Measurements from ENCODE around the gene SPINDOC. TPM values are rescaled to one million over a fixed set of nuclear protein-coding genes. Genes with fewer than 3 reads are reported as not detected.

The SPINDOC gene
- total RNA-seq, 4 donors from 2014 or later = 1.5 to 9.8 (median 5.2) TPM

GRCh38 chr11:63775191-63775590, 38.1 kb upstream of the SPINDOC start:
- Histone ChIP-seq H3K4me1 (no peaks in the 10 kb centered on the region), H3K9me3 (no peaks in the 10 kb centered on the region), H3K36me3 (no peaks in the 10 kb centered on the region), H3K27me3 (peaks cover 10% of the 10 kb centered on the region), H3K27ac (no peak overlapping the region), H3K4me3 (no peak overlapping the region)
- in situ Hi-C loops (cut with MboI; ENCODE audit: low pct_ligation_motif_present in 1 of 4, low pct_unique_long_range_greater_than_20kb in 1 of 4, low sequenced_read_pairs in 3 of 4) = no loop called here
- DNase-seq = no peak
- 87% methylated on average over 3 of the region's 3 CpGs; no CpG with 5 or more reads in 1 of the 2 donors for WGBS, 2 donors (ENCODE audit: low coverage in 1 of 2)
- TF ChIP-seq POLR2AphosphoS5 (IDR thresholded peaks at IDR 0.05) (no peak), POLR2A (IDR thresholded peaks at IDR 0.05) (no peak), CTCF (IDR thresholded peaks at IDR 0.05) (no peak), EP300 (IDR thresholded peaks at IDR 0.05; ENCODE audit: low read depth) (no peak)
- intact Hi-C loops (cut with DNase I; ENCODE audit: low total_unique reads) = no loop called here

- Histone ChIP-seq H3K4me1 (no peaks in the 10 kb centered on the region), H3K27me3 (no peaks in the 10 kb centered on the region), H3K27ac (no peak overlapping the region), H3K36me3 (no peaks in the 10 kb centered on the region), H3K9me3 (no peaks in the 10 kb centered on the region), H3K4me3 (no peak overlapping the region)
- no peak for TF ChIP-seq POLR2A (IDR thresholded peaks at IDR 0.05)
- no peak for TF ChIP-seq POLR2AphosphoS5 (IDR thresholded peaks at IDR 0.05)
- no peak for TF ChIP-seq CTCF (IDR thresholded peaks at IDR 0.05)
- no peak for DNase-seq
- intact Hi-C loops (cut with DNase I; ENCODE audit: low total_unique reads) (no loop called here), in situ Hi-C loops (cut with MboI; ENCODE audit: low pct_ligation_motif_present in 1 of 4, low pct_unique_long_range_greater_than_20kb in 1 of 4, low sequenced_read_pairs in 3 of 4) (no loop called here)
- 74 to 77% methylated on average over 2 of the region's 2 CpGs for WGBS, 2 donors (ENCODE audit: low coverage in 1 of 2)
Measured at GRCh38 chr11:63779039-63779438, 34.2 kb upstream of the SPINDOC start.

GRCh38 chr11:63782749-63783148, 30.5 kb upstream of the SPINDOC start:
- 92 to 94% methylated on average over 6 of the region's 6 CpGs for WGBS, 2 donors (ENCODE audit: low coverage in 1 of 2)
- Histone ChIP-seq H3K4me1 (no peaks in the 10 kb centered on the region), H3K27ac (no peak overlapping the region), H3K36me3 (no peaks in the 10 kb centered on the region), H3K9me3 (no peaks in the 10 kb centered on the region), H3K27me3 (no peaks in the 10 kb centered on the region), H3K4me3 (no peak overlapping the region)
- intact Hi-C loops (cut with DNase I; ENCODE audit: low total_unique reads) (no loop called here), in situ Hi-C loops (cut with MboI; ENCODE audit: low pct_ligation_motif_present in 1 of 4, low pct_unique_long_range_greater_than_20kb in 1 of 4, low sequenced_read_pairs in 3 of 4) (no loop called here)
- DNase-seq = no peak
- no peak for TF ChIP-seq EP300 (IDR thresholded peaks at IDR 0.05; ENCODE audit: low read depth)
- TF ChIP-seq CTCF (IDR thresholded peaks at IDR 0.05) = no peak
- TF ChIP-seq POLR2A (IDR thresholded peaks at IDR 0.05) = no peak
- no peak for TF ChIP-seq POLR2AphosphoS5 (IDR thresholded peaks at IDR 0.05)

GRCh38 chr11:63783925-63784592, 29.2 kb upstream of the SPINDOC start:
- Histone ChIP-seq H3K27ac (no peak overlapping the region), H3K27me3 (no peaks in the 10 kb centered on the region), H3K9me3 (no peaks in the 10 kb centered on the region), H3K36me3 (no peaks in the 10 kb centered on the region), H3K4me3 (no peak overlapping the region), H3K4me1 (no peaks in the 10 kb centered on the region)
- 43 to 100% methylated on average over 1 to 7 of the region's 7 CpGs for WGBS, 2 donors (ENCODE audit: low coverage in 1 of 2)
- intact Hi-C loops (cut with DNase I; ENCODE audit: low total_unique reads) = no loop called here
- in situ Hi-C loops (cut with MboI; ENCODE audit: low pct_ligation_motif_present in 1 of 4, low pct_unique_long_range_greater_than_20kb in 1 of 4, low sequenced_read_pairs in 3 of 4) = no loop called here
- DNase-seq = no peak
- TF ChIP-seq POLR2AphosphoS5 (IDR thresholded peaks at IDR 0.05) (no peak), EP300 (IDR thresholded peaks at IDR 0.05; ENCODE audit: low read depth) (no peak), POLR2A (IDR thresholded peaks at IDR 0.05) (no peak), CTCF (IDR thresholded peaks at IDR 0.05) (no peak)
